GM12891 (cell line): ENCODE results near the gene CASKIN1.

ENCODE experiments used
- PAX5 ChIP-seq: IDR thresholded peaks from 2 replicates; pipeline ENCODE4 v1.6.1; 2011; ENCODE audit warnings: low read length, moderate library complexity, mild to moderate bottlenecking; ENCODE audit not compliant: insufficient read depth, severe bottlenecking
- POLR2A ChIP-seq: IDR thresholded peaks from 2 replicates; pipeline ENCODE4 v1.6.1; 2011; ENCODE audit warnings: low read depth, low read length, control low read depth
- POLR2AphosphoS5 ChIP-seq: IDR thresholded peaks from 2 replicates; pipeline ENCODE4 v1.6.1; 2011; ENCODE audit warnings: low read depth, low read length, control low read depth
- POU2F2 ChIP-seq: IDR thresholded peaks from 2 replicates; pipeline ENCODE4 v1.6.1; 2011; ENCODE audit warnings: low read depth, mild to moderate bottlenecking, control low read depth, low read length, moderate library complexity
- SPI1 ChIP-seq: IDR thresholded peaks from 2 replicates; pipeline ENCODE4 v1.6.1; 2011; ENCODE audit warnings: low read depth, low read length, control low read depth
- TAF1 ChIP-seq: IDR thresholded peaks from 2 replicates; pipeline ENCODE4 v1.6.1; 2011; ENCODE audit warnings: low read depth, low read length, control low read depth

GRCh38 chr16:2236337-2237101 is 40.1 kb upstream of the CASKIN1 start, which contains the start of gene DNASE1L2:
- TF ChIP-seq TAF1 = no peak
- no peak for TF ChIP-seq POLR2A
- no peak; the same call in 1 of the 2 replicates for TF ChIP-seq POLR2AphosphoS5
- no peak for TF ChIP-seq SPI1
- TF ChIP-seq PAX5 = no peak
- TF ChIP-seq POU2F2 = no peak
